ENCODE results near the gene KCNJ11. TPM values are rescaled to one million over a fixed set of nuclear protein-coding genes. Genes with fewer than 3 reads are reported as not detected.

KCNJ11 gene
- total RNA-seq, 2 donors from 2014 or later: 2.1 to 6.9 TPM

DNA sequence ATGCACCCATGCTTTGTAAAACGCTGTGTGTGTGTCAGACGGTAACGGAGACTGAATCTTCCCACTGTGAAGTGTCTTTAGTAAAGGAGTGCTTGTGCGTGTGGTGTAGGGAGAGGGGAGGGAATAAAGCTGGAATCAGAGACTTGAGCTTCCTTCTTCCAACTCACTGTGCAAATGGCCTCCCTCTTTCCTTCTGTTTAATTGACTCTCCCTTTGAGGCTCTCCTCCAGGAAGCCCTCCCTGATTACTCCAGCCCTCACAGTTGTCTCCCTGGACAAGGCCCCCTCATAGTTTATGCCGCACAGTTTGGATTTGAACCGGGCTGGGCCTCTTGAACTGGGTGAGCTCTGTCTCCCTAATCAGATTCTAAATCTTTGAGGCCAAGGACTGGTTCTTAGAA, 23.0 kb upstream of the KCNJ11 start:
- ATAC-seq (peak; percentile 2), DNase-seq (no peak)
- intact Hi-C loops (cut with DNase I, micrococcal nuclease): no loop called here

DNA sequence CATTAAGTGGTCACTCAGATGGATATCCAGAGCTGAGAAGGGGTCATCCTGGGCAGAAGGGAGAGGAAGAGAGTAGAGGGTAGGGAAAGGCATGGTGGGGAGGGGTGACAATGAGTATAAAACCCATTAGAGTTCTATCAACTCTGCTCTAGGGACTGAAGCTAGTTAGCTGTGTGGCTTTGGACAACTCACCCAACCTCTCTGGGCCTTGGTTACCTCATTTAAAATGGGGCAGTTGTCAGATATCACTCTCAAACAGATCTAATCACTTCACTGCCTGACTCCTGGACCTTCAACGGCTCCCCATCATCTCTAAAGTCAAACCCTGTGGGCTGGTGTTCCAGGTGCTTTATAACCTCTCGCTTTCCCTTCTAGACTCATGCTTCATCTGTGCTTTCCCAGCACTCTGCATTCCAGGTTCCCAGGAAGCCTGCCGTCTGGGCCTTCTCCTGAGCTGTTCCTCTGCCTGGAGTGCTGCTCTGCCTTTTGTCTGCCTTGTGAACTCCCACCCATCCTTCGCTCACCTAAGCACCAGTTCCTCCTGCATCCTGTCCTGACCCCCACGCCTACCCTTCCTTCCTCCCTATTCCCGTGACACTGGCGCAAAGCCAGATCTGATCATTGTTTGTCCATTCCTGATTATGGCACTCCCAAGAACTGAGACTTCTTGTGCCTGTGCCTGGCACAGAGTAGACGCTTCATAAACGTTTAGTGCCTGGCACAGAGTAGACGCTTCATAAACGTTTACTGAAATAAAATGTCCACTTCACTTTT, 22.3 kb upstream of the KCNJ11 start:
- intact Hi-C loops (cut with DNase I, micrococcal nuclease): no loop called here
- DNase-seq (peak; percentile 68 to 79), ATAC-seq (peak; percentile 65)

DNA sequence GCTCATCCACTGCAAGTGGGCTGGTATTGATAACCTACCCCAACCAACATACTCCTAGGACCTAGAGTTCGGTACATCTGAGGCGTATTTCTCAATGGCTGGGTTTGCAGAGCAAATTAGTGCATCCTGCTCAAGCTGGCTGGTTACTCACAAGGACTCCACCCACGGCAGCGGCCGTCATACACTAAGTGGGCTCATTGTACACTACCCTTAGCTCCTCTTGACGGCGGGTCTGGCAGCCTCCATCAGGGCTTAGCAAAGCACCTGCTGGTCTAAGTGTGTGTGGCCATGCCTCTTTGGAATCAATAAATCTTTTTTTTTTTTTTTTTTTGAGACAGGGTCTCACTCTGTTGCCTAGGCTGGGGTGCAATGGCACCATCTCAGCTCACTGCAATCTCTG, 20.2 kb upstream of the KCNJ11 start:
- DNase-seq: no peak
- intact Hi-C loops (cut with DNase I, micrococcal nuclease): no loop called here
- no peak for ATAC-seq

DNA sequence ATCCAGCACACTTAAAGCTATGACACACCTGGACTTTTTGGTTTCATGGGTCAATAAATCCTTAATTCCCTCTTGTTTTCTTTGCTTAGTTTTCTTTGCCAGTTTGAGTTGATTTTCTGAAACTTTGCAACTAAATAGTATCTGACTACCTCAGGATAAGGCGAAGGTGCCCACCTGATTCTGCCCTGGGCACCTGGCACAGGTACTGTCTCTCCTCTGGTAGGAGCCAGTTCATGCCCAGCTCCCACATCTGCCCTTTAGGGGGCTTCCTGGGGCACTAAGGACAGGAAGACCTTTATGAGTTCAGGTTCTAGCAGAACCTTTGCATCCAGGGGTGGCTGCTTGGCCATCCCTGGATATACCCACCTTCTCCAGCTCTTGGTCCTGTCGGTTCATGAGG, 19.6 kb upstream of the KCNJ11 start:
- ATAC-seq (no peak), DNase-seq (no peak)
- intact Hi-C loops (cut with DNase I, micrococcal nuclease): no loop called here

DNA sequence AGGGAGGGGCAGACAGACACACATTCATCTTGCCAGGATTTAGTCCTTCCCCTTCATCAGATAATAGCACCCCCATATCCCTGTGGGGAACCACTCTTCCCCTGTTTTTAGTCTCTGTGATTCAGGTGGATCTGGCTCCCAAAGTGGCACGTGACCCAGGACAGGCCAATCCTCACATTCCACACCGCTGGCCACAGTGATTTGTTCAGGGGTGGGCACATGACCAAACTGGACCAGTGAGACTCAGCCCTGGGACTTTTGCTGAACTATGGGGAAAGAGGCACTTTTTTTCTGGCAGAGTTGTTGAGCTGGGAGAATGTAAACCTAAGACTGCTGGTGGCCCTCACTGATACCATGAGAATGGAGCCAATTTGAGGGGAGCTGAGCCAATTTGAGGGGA, 19.1 kb upstream of the KCNJ11 start:
- DNase-seq (no peak), ATAC-seq (no peak)
- intact Hi-C loops (cut with DNase I, micrococcal nuclease): no loop called here

DNA sequence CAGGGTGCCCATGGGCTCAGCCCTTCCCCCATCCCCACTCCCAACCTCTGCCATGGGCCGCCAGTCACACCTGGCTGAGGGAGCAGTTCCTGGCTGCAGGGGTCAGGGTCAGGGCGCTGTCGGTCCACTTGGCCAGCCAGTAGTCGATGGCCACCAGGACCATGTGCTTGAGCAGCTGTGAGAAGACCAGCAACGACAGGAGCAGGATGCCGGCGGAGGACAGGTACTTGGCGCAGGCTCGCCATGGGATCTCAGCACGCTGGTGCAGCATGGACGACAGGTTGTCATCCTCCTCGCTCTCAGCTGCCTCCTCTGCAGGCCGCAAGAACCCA, 18.3 kb upstream of the KCNJ11 start:
- intact Hi-C loops (cut with DNase I, micrococcal nuclease): no loop called here
- ATAC-seq (no peak), DNase-seq (no peak)

DNA sequence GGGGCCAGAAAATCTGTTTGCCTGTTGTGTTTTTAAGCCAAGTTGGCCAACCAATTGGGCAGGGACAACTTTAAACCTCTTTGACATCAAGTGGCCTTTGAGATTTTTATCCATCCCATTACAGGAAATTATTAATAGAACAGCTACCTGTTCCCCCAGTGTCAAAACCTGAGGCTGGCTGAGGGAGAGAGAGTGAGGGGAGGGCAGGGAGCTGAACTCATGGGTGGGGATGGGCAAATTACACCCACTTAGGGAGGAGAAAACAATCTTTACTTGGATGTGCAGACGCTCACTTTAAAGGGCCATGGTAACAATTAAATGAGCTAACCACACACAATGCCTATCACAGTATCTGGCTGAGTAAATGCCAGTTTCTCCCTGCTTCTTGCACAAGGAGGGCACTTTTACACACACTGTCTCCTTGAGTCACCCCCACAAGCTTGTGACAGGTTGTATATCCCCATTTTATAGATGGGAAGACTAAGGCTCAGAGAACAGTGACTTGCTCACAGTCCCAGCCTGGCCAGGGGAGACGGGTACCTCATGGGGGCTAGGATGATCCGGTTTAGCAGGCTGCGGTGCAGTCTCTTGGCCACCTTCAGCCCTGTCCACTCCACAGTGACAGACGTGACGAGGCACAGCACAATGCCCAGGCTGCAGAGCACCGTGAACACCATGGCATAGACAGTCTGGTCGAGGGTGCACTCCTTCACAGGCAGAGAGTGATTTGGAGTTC, 17.8 kb upstream of the KCNJ11 start:
- ATAC-seq (no peak), DNase-seq (no peak)
- intact Hi-C loops (cut with DNase I, micrococcal nuclease): no loop called here

DNA sequence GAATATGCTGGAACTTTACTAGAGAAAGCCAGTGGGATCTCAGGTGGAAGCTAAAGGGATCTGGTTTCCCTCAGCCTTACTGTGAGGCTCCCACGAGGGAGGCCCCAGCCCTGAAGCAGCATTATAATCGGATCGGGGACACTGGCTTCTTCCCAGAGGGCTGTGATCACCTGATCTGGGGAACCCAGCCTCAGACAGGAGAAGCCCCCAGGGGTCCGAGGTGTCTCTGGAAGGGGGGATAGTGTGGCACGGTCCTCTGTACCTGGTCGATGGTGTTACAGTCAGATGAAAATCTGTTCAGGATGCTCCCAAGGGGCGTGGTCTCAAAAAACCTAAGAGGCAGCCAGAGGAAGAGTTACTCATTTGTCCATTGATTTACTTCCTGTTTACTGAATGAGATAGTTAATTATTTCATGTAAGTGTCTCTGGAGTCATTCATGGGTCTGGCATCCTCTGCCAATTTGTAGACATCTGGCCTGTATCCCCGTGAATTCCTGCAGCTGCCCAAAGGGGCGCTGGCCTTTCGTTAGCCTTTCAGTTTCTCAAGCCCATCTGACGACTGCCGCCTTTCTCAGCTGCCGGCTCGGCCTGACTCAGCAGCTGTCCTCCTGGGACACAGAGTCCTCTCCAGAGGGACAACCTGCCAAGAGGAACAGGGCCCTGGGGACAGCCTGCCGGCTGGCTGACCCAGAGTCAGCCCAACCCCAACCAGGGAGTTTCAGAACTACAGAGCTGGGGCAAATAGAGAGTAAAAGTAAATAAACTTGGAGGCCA, 17.0 kb upstream of the KCNJ11 start:
- intact Hi-C loops (cut with DNase I, micrococcal nuclease): no loop called here
- peak; percentile 50 to 82 for DNase-seq
- ATAC-seq: peak; percentile 87

DNA sequence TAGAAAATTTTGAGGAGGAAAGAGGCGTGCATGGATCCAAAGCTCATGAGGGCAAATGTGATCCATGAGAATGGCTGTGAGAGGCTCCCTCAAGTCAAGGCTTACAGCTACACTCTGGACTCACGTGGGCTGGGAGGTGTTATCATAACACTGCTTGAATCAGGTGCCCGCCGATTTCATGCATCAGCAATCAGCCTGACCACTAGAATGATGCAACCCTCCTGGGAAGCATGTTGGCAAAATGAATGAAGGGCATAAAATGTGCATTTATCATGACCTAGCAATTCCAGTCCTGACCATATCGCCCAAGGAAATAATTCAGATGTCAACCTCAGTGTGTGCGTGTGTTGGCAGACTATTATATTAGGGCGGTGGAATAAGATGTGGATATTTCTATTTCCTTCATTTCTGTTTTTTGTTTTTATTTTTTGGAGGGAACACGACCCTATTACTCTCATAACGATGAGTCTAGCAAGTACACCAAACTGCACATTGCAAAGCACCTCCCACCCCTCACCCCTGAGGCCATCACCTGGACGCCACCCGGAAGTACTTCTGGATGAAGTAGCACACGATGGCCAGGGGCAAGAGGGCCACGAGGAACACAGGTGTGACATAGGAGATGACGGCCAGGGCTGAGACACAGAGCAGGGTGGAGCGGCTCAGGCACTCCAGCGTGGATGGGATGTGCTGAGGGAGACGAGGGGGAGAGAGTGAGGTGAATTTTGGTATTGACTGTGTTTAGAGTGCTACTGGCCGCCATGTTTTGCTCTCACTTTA, 15.7 kb upstream of the KCNJ11 start:
- intact Hi-C loops (cut with DNase I, micrococcal nuclease): no loop called here
- no peak for DNase-seq
- no peak for ATAC-seq

DNA sequence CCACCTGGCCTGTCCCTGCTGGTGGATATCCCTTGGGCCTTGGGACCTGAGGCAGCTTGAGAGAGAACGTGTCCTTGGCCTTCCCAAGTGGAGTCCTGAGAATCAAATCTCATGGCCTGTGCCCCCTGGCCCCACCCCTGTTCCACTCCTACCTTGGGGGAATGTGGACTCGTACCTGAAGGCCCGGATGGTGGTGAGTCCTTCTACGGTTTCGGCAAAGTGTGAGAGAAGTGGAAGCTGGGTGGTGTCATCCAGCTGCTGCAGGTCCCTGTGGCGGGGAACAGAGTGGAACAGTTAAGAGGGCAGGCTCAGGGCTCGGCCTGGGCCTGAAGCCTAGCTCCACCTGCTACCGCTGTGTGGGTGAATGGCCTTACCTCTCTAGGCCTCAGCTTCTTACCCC, 14.0 kb upstream of the KCNJ11 start:
- intact Hi-C loops (cut with DNase I, micrococcal nuclease): no loop called here
- ATAC-seq (no peak), DNase-seq (no peak)

DNA sequence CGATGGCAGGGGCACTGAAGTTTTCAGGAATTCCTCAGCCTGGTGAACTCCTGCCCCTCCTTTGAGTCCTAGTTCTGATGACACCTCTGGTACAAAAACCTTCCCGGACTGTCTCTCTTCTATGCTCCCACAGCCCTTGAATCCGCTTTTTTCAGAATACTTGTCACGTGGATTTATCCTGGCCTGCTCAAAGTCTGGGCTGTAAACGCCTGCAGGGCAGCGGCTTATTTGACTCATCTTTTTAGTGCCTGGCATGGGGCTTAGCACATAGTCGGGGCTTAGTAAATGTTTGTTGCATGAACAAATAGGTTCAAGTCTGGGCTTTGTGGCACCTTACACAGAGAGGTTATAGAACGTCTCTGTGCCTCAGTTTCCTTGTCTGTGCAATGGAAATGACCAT, 13.4 kb upstream of the KCNJ11 start:
- intact Hi-C loops (cut with DNase I, micrococcal nuclease): no loop called here
- DNase-seq: no peak

DNA sequence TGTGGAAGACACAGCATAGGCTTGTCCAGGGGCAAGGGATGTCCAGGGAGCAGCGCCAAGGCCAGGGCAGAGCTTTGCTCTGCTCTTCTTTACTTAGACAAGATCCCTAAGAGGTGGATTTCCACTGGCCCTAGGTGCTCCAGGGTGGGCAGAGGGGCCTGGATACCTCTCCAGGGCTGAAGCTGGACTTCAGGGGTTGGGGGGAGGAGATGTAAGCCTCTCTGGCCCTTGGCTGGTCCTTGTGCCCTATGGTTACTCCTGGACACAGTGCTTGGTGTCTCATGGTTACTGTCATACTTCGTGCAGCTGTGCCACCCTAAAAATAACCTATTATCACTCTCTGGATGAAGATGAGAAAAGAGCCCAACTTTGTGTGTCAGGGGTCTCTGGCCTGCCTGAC, 12.9 kb upstream of the KCNJ11 start:
- DNase-seq (no peak), ATAC-seq (no peak)
- intact Hi-C loops (cut with DNase I, micrococcal nuclease): no loop called here

More for the DNA sequence above, 13.4 kb upstream of the KCNJ11 start:
- ATAC-seq: no peak

DNA sequence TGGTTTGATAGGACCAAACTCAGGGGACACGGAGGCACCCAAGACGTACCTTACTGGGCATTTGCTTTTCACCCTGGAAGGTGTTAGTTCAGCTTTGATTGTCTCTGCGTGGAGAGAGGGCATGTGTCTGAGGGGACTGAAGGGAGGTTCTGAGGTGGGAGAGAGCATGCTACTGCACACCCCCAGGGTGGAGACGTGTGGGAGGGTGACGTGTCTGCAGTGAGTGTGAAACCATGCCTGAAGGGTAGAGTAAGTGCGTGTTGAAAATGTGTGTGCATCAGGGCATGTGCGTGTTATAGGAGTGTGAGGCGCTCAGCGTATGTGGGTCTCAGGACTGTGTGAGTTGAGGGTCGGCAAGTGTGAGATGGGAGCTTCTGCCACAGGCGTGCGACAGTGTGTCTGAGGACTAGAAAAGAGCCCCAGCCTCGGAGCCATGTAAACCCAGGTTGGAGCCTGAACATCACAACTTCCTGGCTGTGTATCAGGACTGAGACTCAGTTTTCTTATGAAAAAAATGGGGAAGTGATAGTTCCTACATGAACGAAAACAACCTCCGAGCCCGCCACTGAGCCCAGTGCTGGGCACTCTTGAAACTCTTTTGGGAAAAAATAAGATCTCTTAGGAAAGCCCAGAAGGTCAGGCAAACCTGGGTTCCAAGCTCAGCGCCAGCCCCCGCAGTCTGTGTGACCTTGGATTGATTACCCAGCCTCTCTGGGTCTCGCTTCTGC, 11.8 kb upstream of the KCNJ11 start:
- ATAC-seq: no peak
- DNase-seq: no peak
- intact Hi-C loops (cut with DNase I, micrococcal nuclease): no loop called here

DNA sequence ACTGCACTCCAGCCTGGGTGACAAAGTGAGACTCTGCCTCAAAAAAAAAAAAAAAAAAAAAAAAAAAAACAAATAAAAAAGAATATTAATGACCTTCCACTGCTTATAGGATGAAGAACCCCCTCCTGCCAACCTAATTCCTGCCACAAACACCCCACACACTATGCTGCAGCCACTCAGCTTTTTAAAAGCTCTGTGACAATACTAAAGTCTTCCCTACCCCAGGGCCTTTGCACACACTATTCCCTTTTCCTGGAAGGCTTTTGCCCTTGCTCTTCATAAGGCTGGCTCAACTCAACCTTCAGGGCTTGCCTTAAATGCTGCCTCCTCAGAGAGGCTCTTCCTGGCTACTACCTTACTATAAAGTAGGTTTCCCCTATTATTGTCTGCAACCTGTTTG, 10.8 kb upstream of the KCNJ11 start:
- intact Hi-C loops (cut with DNase I, micrococcal nuclease): no loop called here
- ATAC-seq (no peak), DNase-seq (no peak)

DNA sequence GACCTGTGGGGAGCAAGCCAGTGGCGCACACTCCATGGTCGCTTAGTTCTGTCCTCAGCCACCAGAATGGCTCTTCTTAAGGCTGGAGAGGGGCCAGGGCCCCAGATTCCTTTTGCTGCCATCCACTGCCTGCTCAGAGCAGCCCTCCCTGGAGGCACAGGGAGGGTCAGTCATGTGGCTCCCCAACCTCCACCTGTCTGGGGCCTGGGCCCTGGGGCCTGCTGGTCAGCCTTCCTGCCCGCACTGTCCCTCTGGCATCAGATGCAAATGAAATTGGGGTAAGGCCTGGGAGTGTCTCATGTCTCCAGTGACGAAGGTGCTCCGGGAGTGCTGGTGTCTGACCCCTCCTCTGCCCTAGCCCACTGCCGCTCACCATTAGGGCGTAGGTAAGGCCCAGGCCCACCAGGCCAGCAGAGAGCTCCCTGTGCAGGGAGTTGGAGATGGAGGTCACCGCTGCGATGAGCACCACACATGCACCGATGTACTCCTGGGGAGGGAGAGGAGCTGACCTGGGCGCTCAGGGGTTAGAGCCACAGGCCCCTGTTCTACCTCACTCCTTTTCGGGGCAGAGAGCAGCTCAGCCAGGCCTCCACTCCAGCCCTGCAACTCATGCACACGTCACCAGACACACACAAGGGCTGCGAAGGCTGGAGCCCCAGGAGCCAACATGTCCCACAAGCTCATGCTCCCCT, 9.0 kb upstream of the KCNJ11 start:
- no peak for ATAC-seq
- intact Hi-C loops (cut with DNase I, micrococcal nuclease): no loop called here
- DNase-seq: no peak

DNA sequence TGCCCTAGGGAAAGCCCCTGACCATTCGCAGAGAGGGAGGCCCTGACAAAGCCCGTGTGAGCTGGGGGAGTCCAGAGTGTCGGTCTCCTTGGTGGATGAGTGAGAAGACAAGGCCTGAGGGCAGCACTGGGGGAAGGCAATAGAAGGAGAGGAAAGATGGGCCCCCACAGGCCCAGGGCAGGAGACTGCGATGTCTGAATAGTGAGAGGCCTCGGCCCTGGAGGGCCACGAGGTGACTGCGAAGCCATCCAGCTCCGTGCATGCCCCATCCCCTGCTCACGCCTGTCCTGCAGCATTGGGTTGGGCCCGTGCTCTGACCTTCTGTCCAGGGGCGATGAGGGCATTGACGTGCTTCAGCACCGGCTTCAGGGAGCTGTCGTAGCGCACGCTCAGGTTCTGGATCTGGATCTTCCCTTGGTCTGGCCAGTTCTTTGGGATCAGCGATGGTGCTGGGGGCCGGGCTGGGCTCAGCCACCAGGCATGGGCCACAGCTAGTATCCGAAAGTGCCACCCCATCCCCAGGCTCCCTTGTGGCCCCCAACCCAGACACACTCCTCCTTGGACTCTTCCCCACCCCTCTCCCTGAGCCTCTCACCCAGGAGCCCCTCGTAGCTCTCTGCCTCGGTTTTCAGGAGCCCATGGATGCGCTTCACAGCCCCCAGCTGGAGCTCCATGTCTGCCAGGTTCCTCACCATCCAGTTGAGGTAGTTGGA, 8.3 kb upstream of the KCNJ11 start:
- DNase-seq: no peak
- intact Hi-C loops (cut with DNase I, micrococcal nuclease): no loop called here
- no peak for ATAC-seq

DNA sequence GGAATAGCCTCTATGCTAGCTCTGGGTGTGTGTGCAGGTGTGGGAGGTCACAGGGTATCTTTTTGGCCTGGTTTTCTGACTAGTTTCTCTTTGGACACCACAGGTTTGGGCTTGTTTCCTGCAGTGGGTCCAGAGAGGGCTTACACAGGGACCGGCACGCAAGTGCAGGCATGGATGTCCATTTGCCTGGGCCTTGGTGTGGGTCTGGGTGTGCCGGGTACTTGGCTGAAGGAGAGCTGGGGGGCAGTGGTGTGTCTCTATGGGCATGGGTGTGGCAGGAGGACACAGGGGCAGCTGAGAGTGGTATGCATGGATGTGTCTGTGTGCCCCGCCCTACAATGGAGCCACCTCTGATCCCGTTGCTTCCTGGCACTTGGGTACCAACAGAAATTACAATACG, 7.5 kb upstream of the KCNJ11 start:
- DNase-seq (no peak), ATAC-seq (no peak)
- intact Hi-C loops (cut with DNase I, micrococcal nuclease): no loop called here

DNA sequence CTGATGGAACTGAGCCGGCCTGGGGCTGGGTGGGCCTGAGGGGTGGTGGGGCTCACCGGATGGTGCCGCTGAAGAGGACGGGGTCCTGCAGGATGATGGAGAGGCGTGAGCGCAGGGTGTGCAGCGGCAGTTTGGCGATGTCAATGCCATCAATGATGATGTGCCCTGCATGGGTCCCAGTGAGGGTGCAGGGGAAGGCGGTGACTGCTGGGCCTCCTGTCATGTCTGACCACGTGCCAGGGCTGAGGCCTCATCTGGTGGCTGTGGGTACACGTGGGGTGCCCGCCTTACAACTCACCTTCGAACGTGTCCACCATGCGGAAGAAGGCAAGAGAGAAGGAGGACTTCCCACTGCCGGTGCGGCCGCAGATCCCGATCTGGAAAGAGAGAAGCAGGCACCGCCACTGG, 7.1 kb upstream of the KCNJ11 start:
- intact Hi-C loops (cut with DNase I, micrococcal nuclease): no loop called here
- ATAC-seq (no peak), DNase-seq (no peak)
